Measurements from ENCODE around the gene MVB12B. TPM values are rescaled to one million over a fixed set of nuclear protein-coding genes. Genes with fewer than 3 reads are reported as not detected.

The MVB12B gene
- total and polyA plus RNA-seq, 2 donors (not counting 1 experiment from before 2014, with no cell fraction given) = 2.5 to 2.6 TPM

- no peak overlapping the region for H3K4me2 ChIP-seq (ENCODE audit: extremely low read depth, insufficient read depth, low read length)
- no peak overlapping the region for H2AFZ ChIP-seq (ENCODE audit: low read length)
- DNase-seq (ENCODE audit: low read depth in 2 of 2) = no peak
- no peak overlapping the region for H3K4me3 ChIP-seq (replicated peaks in 1 of 4; ENCODE audit: control extremely low read depth in 1 of 4, insufficient read depth in 1 of 4, low read depth in 3 of 4, low read length in 4 of 4)
- H3K27me3 ChIP-seq (ENCODE audit: control insufficient read depth, insufficient read depth, low read length) = no peaks in the 10 kb centered on the region
- H3K27ac ChIP-seq (ENCODE audit: insufficient read depth, low read length) = no peak overlapping the region
- no peaks in the 10 kb centered on the region for H3K4me1 ChIP-seq (ENCODE audit: control insufficient read depth, extremely low read depth, insufficient read depth, low read length)
- no peaks in the 10 kb centered on the region for H4K20me1 ChIP-seq (ENCODE audit: control insufficient read depth, extremely low read depth, insufficient read depth, low read length)
- TF ChIP-seq CTCF (conservative IDR thresholded peaks at IDR 0.05 in 1 of 2, IDR thresholded peaks at IDR 0.05 in 1 of 2; ENCODE audit: low read depth in 1 of 2, low read length in 2 of 2) = no peak
- no peak for TF ChIP-seq EZH2 (IDR thresholded peaks at IDR 0.05; ENCODE audit: low read length, missing control alignments)
- no peaks in the 10 kb centered on the region for H3K9me3 ChIP-seq (ENCODE audit: control insufficient read depth, insufficient read depth, low read depth, low read length)
- H3K79me2 ChIP-seq (ENCODE audit: control insufficient read depth, insufficient read depth, low read length) = no peaks in the 10 kb centered on the region
- no peaks in the 10 kb centered on the region for H3K36me3 ChIP-seq (ENCODE audit: control insufficient read depth, insufficient read depth, low read length)
- no peak overlapping the region for H3K9ac ChIP-seq (ENCODE audit: insufficient read depth, low read length)
Observed at GRCh38 chr9:126417043-126417442, 90.4 kb downstream of the MVB12B start.

- H3K27me3 ChIP-seq (ENCODE audit: control insufficient read depth, insufficient read depth, low read length) = no peaks in the 10 kb centered on the region
- H4K20me1 ChIP-seq (ENCODE audit: control insufficient read depth, extremely low read depth, insufficient read depth, low read length) = no peaks in the 10 kb centered on the region
- no peaks in the 10 kb centered on the region for H3K4me1 ChIP-seq (ENCODE audit: control insufficient read depth, extremely low read depth, insufficient read depth, low read length)
- no peak overlapping the region for H2AFZ ChIP-seq (ENCODE audit: low read length)
- DNase-seq (ENCODE audit: low read depth in 2 of 2) = no peak
- no peak overlapping the region for H3K4me3 ChIP-seq (replicated peaks in 1 of 4; ENCODE audit: control extremely low read depth in 1 of 4, insufficient read depth in 1 of 4, low read depth in 3 of 4, low read length in 4 of 4)
- TF ChIP-seq CTCF (conservative IDR thresholded peaks at IDR 0.05 in 1 of 2, IDR thresholded peaks at IDR 0.05 in 1 of 2; ENCODE audit: low read depth in 1 of 2, low read length in 2 of 2) = no peak
- no peak for TF ChIP-seq EZH2 (IDR thresholded peaks at IDR 0.05; ENCODE audit: low read length, missing control alignments)
- no peak overlapping the region for H3K27ac ChIP-seq (ENCODE audit: insufficient read depth, low read length)
- no peaks in the 10 kb centered on the region for H3K36me3 ChIP-seq (ENCODE audit: control insufficient read depth, insufficient read depth, low read length)
- H3K9ac ChIP-seq (ENCODE audit: insufficient read depth, low read length) = no peak overlapping the region
- H3K4me2 ChIP-seq (ENCODE audit: extremely low read depth, insufficient read depth, low read length) = no peak overlapping the region
- no peaks in the 10 kb centered on the region for H3K9me3 ChIP-seq (ENCODE audit: control insufficient read depth, insufficient read depth, low read depth, low read length)
- H3K79me2 ChIP-seq (ENCODE audit: control insufficient read depth, insufficient read depth, low read length) = no peaks in the 10 kb centered on the region
Observed at GRCh38 chr9:126417684-126418083, 91.1 kb downstream of the MVB12B start.

GRCh38 chr9:126418608-126419007 is 92.0 kb downstream of the MVB12B start:
- H3K4me1 ChIP-seq (ENCODE audit: control insufficient read depth, extremely low read depth, insufficient read depth, low read length) = no peaks in the 10 kb centered on the region
- H3K9ac ChIP-seq (ENCODE audit: insufficient read depth, low read length) = no peak overlapping the region
- DNase-seq (ENCODE audit: low read depth in 2 of 2) = no peak
- no peaks in the 10 kb centered on the region for H3K36me3 ChIP-seq (ENCODE audit: control insufficient read depth, insufficient read depth, low read length)
- no peaks in the 10 kb centered on the region for H3K9me3 ChIP-seq (ENCODE audit: control insufficient read depth, insufficient read depth, low read depth, low read length)
- no peaks in the 10 kb centered on the region for H3K27me3 ChIP-seq (ENCODE audit: control insufficient read depth, insufficient read depth, low read length)
- no peak overlapping the region for H2AFZ ChIP-seq (ENCODE audit: low read length)
- no peaks in the 10 kb centered on the region for H3K79me2 ChIP-seq (ENCODE audit: control insufficient read depth, insufficient read depth, low read length)
- H3K27ac ChIP-seq (ENCODE audit: insufficient read depth, low read length) = no peak overlapping the region
- no peak for TF ChIP-seq CTCF (conservative IDR thresholded peaks at IDR 0.05 in 1 of 2, IDR thresholded peaks at IDR 0.05 in 1 of 2; ENCODE audit: low read depth in 1 of 2, low read length in 2 of 2)
- TF ChIP-seq EZH2 (IDR thresholded peaks at IDR 0.05; ENCODE audit: low read length, missing control alignments) = no peak
- no peak overlapping the region for H3K4me3 ChIP-seq (replicated peaks in 1 of 4; ENCODE audit: control extremely low read depth in 1 of 4, insufficient read depth in 1 of 4, low read depth in 3 of 4, low read length in 4 of 4)
- H3K4me2 ChIP-seq (ENCODE audit: extremely low read depth, insufficient read depth, low read length) = no peak overlapping the region
- H4K20me1 ChIP-seq (ENCODE audit: control insufficient read depth, extremely low read depth, insufficient read depth, low read length) = no peaks in the 10 kb centered on the region

All from fibroblast of lung (primary cell).